GM23338 (cell line): Measurements from ENCODE around the gene CD40LG. TPM values are rescaled to one million over a fixed set of nuclear protein-coding genes. Genes with fewer than 3 reads are reported as not detected.
A peak's percentile ranks its signal among the peaks of the same experiment; 100 is the strongest.

Experiments used
- ATAC-seq: fragments of 200-7000 bp; cut with Tn5 transposase; 3 replicates; pipeline ENCODE4 v1.9.1; 2020
- DNase-seq: peaks from one replicate; pipeline ENCODE4 v3.0.0-alpha.2; 2015; ENCODE audit warnings: low spot score
- H2AFZ ChIP-seq: fragments of 200-600 bp; sonication (generic); 2 replicates; pipeline ENCODE4 v1.8.0; 2016; ENCODE audit warnings: antibody characterized with exemption, mild to moderate bottlenecking, moderate library complexity
- H3F3A ChIP-seq: fragments of 200-600 bp; sonication (generic); replicated peaks from 2 replicates; pipeline ENCODE4 v1.8.0; 2017; ENCODE audit warnings: antibody characterized with exemption, mixed run types, low read depth
- H3K27ac ChIP-seq: fragments of 200-600 bp; sonication (generic); 2 replicates; pipeline ENCODE4 v1.6.1; 2016; ENCODE audit warnings: low read depth
- H3K27me3 ChIP-seq: fragments of 200-600 bp; sonication (generic); 2 replicates; pipeline ENCODE4 v1.8.0; 2016; ENCODE audit warnings: mild to moderate bottlenecking, mixed run types, moderate library complexity; ENCODE audit not compliant: insufficient read depth
- H3K36me3 ChIP-seq: fragments of 200-600 bp; sonication (generic); 2 replicates; pipeline ENCODE4 v1.8.0; 2016; ENCODE audit warnings: mild to moderate bottlenecking; ENCODE audit not compliant: insufficient read depth
- H3K4me1 ChIP-seq: fragments of 200-600 bp; sonication (generic); 2 replicates; pipeline ENCODE4 v1.8.0; 2016; ENCODE audit warnings: mild to moderate bottlenecking, moderate library complexity; ENCODE audit not compliant: insufficient read depth
- H3K4me2 ChIP-seq: fragments of 200-600 bp; sonication (generic); 2 replicates; pipeline ENCODE4 v1.7.1; 2017; ENCODE audit warnings: mixed run types
- H3K4me3 ChIP-seq: fragments of 200-600 bp; sonication (generic); 2 replicates; pipeline ENCODE4 v1.6.1; 2016; ENCODE audit warnings: mixed run types
- H3K79me2 ChIP-seq: fragments of 200-600 bp; sonication (generic); replicated peaks from 2 replicates; pipeline ENCODE4 v1.8.0; 2017; ENCODE audit warnings: mild to moderate bottlenecking; ENCODE audit not compliant: insufficient read depth
- H3K9me2 ChIP-seq: fragments of 200-600 bp; sonication (generic); 2 replicates; pipeline ENCODE4 v1.8.0; 2017; ENCODE audit not compliant: insufficient read depth
- H4K20me1 ChIP-seq: fragments of 200-600 bp; sonication (generic); replicated peaks from 2 replicates; pipeline ENCODE4 v1.8.0; 2017; ENCODE audit warnings: mild to moderate bottlenecking; ENCODE audit not compliant: insufficient read depth
- H3K27ac Mint-ChIP-seq: 2 replicates; pipeline ENCODE4 v1.8.0; 2020; ENCODE audit warnings: inconsistent platforms, mild to moderate bottlenecking, moderate library complexity, mixed read lengths
- H3K27me3 Mint-ChIP-seq: 3 replicates; pipeline ENCODE4 v1.8.0; 2022; ENCODE audit warnings: low read depth, mild to moderate bottlenecking, moderate library complexity, mixed read lengths, inconsistent platforms; ENCODE audit not compliant: insufficient read depth, poor library complexity
- H3K36me3 Mint-ChIP-seq: 3 replicates; pipeline ENCODE4 v1.8.0; 2021; ENCODE audit warnings: low read depth, mild to moderate bottlenecking, inconsistent platforms, moderate library complexity, mixed read lengths
- H3K4me1 Mint-ChIP-seq: 3 replicates; pipeline ENCODE4 v1.8.0; 2020; ENCODE audit warnings: mild to moderate bottlenecking, inconsistent platforms, mixed read lengths
- H3K4me3 Mint-ChIP-seq: 3 replicates; pipeline ENCODE4 v1.8.0; 2021; ENCODE audit warnings: moderate library complexity, mild to moderate bottlenecking, inconsistent platforms, mixed read lengths
- H3K9me3 Mint-ChIP-seq: 3 replicates; pipeline ENCODE4 v1.8.0; 2020; ENCODE audit warnings: moderate library complexity, mild to moderate bottlenecking, inconsistent platforms, mixed read lengths
- CREB1 ChIP-seq: fragments of 250-450 bp; sonication (Bioruptor Pico); IDR thresholded peaks from 2 replicates; pipeline ENCODE4 v1.5.0; 2020; ENCODE audit warnings: low read depth, mild to moderate bottlenecking, moderate library complexity
- ETS1 ChIP-seq: IDR thresholded peaks from 2 replicates; pipeline ENCODE4 v1.6.1; 2016; ENCODE audit warnings: antibody characterized with exemption
- EZH2 ChIP-seq: fragments of 200-600 bp; sonication (generic); IDR thresholded peaks from one replicate; pipeline ENCODE4 v1.8.0; 2017; ENCODE audit warnings: antibody characterized with exemption, mild to moderate bottlenecking, low read depth; ENCODE audit not compliant: unreplicated experiment
- EZH2phosphoT487 ChIP-seq: fragments of 200-600 bp; sonication (generic); IDR thresholded peaks from one replicate; pipeline ENCODE4 v1.8.1; 2018; ENCODE audit warnings: antibody characterized with exemption; ENCODE audit not compliant: unreplicated experiment
- JUNB ChIP-seq: IDR thresholded peaks from one replicate; pipeline ENCODE4 v1.6.1; 2016; ENCODE audit warnings: antibody characterized with exemption; ENCODE audit not compliant: unreplicated experiment
- NANOG ChIP-seq: IDR thresholded peaks from 2 replicates; pipeline ENCODE4 v1.6.1; 2016; ENCODE audit warnings: antibody characterized with exemption, borderline replicate concordance
- POLR2AphosphoS5 ChIP-seq: IDR thresholded peaks from 2 replicates; pipeline ENCODE4 v1.6.1; 2016; ENCODE audit warnings: antibody characterized with exemption, low read depth
- STAT1 ChIP-seq: IDR thresholded peaks from one replicate; pipeline ENCODE4 v1.6.1; 2016; ENCODE audit warnings: antibody characterized with exemption; ENCODE audit not compliant: unreplicated experiment
- ZNF114 ChIP-seq: fragments of 250-450 bp; sonication (Bioruptor Pico); IDR thresholded peaks from 2 replicates; pipeline ENCODE4 v1.5.0; 2020; ENCODE audit warnings: mild to moderate bottlenecking, moderate library complexity
- ZNF331 ChIP-seq: fragments of 250-450 bp; sonication (Bioruptor Pico); IDR thresholded peaks from 2 replicates; pipeline ENCODE4 v1.5.0; 2020; ENCODE audit warnings: low read depth, mild to moderate bottlenecking, moderate library complexity
- polyA plus RNA-seq: library from polyadenylated mRNA; unstranded; fragments of >200 nt; fragmentation: Nextera tagmentation; extraction: Ambion mirVana; gene quantifications from 2 replicates; pipeline ENCODE4 v1.2.1, GENCODE V29; 2016
- total RNA-seq: library from RNA; depleted of rRNA; stranded (reverse); fragments of >200 nt; shearing (Covaris generic); gene quantifications from 2 replicates; pipeline ENCODE4 v1.2.3, GENCODE V29; 2014
- TF ChIP-seq, protein P1 (sequence below), 2 experiments: fragments of 200-600 bp in 1 of 2; sonication (generic) in 1 of 2; conservative IDR thresholded peaks; 2 replicates each; pipeline versions ENCODE4 v1.5.1 to v1.6.1; 2016 to 2017; ENCODE audit warnings: antibody characterized with exemption in 2 of 2, low read depth in 2 of 2, mild to moderate bottlenecking in 2 of 2, moderate library complexity in 1 of 2

CD40LG gene
- total and polyA plus RNA-seq, 2 experiments from 2014 or later = not detected

- Histone ChIP-seq H3K4me3 (no peak overlapping the region), H2AFZ (no peak overlapping the region), H3K27me3 (no peaks in the 10 kb centered on the region), H3F3A (no peaks in the 10 kb centered on the region), H3K9me2 (no peaks in the 10 kb centered on the region), H3K4me1 (0 out of 2 replicates have a peak, but pooled peaks cover 3% of the 10 kb centered on the region), H3K36me3 (no peaks in the 10 kb centered on the region), H3K27ac (no peak overlapping the region), H3K4me2 (no peak overlapping the region), H4K20me1 (no peaks in the 10 kb centered on the region), H3K79me2 (no peaks in the 10 kb centered on the region)
- Mint-ChIP-seq H3K4me3 (no peak overlapping the region), H3K27ac (no peak overlapping the region), H3K9me3 (no peaks in the 10 kb centered on the region), H3K27me3 (no peaks in the 10 kb centered on the region), H3K4me1 (peaks cover 8% of the 10 kb centered on the region; the same call in 2 of the 3 replicates), H3K36me3 (no peaks in the 10 kb centered on the region)
- TF ChIP-seq ZNF331 (CRISPR knock-in tag) (no peak), JUNB (no peak)
- TF ChIP-seq, protein P1, sequence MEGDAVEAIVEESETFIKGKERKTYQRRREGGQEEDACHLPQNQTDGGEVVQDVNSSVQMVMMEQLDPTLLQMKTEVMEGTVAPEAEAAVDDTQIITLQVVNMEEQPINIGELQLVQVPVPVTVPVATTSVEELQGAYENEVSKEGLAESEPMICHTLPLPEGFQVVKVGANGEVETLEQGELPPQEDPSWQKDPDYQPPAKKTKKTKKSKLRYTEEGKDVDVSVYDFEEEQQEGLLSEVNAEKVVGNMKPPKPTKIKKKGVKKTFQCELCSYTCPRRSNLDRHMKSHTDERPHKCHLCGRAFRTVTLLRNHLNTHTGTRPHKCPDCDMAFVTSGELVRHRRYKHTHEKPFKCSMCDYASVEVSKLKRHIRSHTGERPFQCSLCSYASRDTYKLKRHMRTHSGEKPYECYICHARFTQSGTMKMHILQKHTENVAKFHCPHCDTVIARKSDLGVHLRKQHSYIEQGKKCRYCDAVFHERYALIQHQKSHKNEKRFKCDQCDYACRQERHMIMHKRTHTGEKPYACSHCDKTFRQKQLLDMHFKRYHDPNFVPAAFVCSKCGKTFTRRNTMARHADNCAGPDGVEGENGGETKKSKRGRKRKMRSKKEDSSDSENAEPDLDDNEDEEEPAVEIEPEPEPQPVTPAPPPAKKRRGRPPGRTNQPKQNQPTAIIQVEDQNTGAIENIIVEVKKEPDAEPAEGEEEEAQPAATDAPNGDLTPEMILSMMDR (conservative IDR thresholded peaks at IDR 0.05; ENCODE audit: low read depth in 2 of 2) = no peak
- ATAC-seq (no peak), DNase-seq (no peak)
These were observed 36.2 kb downstream of the CD40LG start for GRCh38 chrX:136684120-136684519.

DNA sequence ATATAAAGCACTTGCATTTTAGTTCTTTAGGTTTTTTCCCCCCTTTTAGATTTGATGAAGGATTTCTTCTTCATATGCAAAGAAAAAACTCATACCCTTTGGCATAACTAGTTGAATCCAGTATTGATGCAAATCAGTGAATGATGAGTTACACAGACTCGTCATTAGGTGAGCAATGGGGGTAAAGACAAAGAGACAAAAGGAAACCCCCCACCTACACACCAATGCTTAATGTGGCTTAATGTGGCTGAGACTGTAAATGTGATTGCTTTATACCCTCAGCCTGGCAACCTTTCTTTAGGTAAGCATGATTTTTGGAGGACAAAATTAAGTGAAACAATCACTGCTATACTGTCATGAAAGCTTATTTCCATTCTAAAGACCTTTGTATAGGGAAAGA is 39.5 kb downstream of the CD40LG start:
- H3K79me2 ChIP-seq = no peaks in the 10 kb centered on the region
- no peaks in the 10 kb centered on the region for H3K36me3 ChIP-seq
- no peak overlapping the region for H3K27ac ChIP-seq
- Mint-ChIP-seq H3K9me3 (no peaks in the 10 kb centered on the region), H3K4me3 (no peak overlapping the region), H3K27ac (no peak overlapping the region), H3K27me3 (no peaks in the 10 kb centered on the region), H3K36me3 (no peaks in the 10 kb centered on the region), H3K4me1 (peaks cover 19% of the 10 kb centered on the region)
- H3K9me2 ChIP-seq = no peaks in the 10 kb centered on the region
- no peaks in the 10 kb centered on the region for H4K20me1 ChIP-seq
- H3F3A ChIP-seq = no peaks in the 10 kb centered on the region
- no peak for ATAC-seq
- no peak for TF ChIP-seq STAT1
- H3K4me3 ChIP-seq = no peak overlapping the region
- H3K27me3 ChIP-seq = no peaks in the 10 kb centered on the region
- H2AFZ ChIP-seq = no peak overlapping the region
- no peak overlapping the region for H3K4me2 ChIP-seq
- 0 out of 2 replicates have a peak, but pooled peaks cover 8% of the 10 kb centered on the region for H3K4me1 ChIP-seq
- no peak for DNase-seq

DNA sequence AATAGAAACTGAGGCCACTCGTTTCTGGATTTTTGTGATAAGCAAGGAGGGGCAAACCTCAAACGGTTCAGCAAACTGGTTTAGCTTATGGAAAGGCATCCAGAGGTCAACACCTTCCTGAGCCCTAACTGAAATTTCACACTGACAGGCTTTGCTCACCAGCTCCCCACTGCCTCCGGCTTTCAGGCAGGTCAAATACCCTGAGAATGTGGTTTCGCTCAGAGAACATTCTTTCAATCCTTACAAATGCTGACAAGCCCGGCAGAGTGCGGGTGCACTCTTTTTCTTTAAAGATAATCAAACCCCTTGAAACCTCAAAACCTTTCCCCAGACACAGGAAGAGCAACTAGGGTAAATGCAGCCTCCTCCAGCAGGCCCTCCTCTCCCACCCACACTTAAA is 41.5 kb downstream of the CD40LG start:
- H3K4me1 ChIP-seq = 0 out of 2 replicates have a peak, but pooled peaks cover 8% of the 10 kb centered on the region
- Mint-ChIP-seq H3K27ac (no peak overlapping the region), H3K4me1 (peaks cover 22% of the 10 kb centered on the region), H3K36me3 (no peaks in the 10 kb centered on the region), H3K27me3 (no peaks in the 10 kb centered on the region), H3K9me3 (no peaks in the 10 kb centered on the region), H3K4me3 (no peak overlapping the region)
- no peak overlapping the region for H2AFZ ChIP-seq
- ATAC-seq (peak; percentile 92), DNase-seq (peak; percentile 60)
- H3K4me2 ChIP-seq = no peak overlapping the region
- H3K27me3 ChIP-seq = no peaks in the 10 kb centered on the region
- H3K9me2 ChIP-seq = no peaks in the 10 kb centered on the region
- H3F3A ChIP-seq = no peaks in the 10 kb centered on the region
- no peak overlapping the region for H3K4me3 ChIP-seq
- H3K27ac ChIP-seq = peak overlapping the region; percentile 86
- H3K79me2 ChIP-seq = no peaks in the 10 kb centered on the region
- no peaks in the 10 kb centered on the region for H4K20me1 ChIP-seq
- H3K36me3 ChIP-seq = no peaks in the 10 kb centered on the region
- TF ChIP-seq NANOG (no peak), EZH2phosphoT487 (no peak), POLR2AphosphoS5 (no peak), JUNB (no peak), ZNF331 (CRISPR knock-in tag) (no peak), ZNF114 (CRISPR knock-in tag) (no peak), CREB1 (CRISPR knock-in tag) (no peak), EZH2 (no peak), STAT1 (no peak), ETS1 (no peak)
- TF ChIP-seq, protein P1 (conservative IDR thresholded peaks at IDR 0.05; ENCODE audit: low read depth in 2 of 2) = no peak
